ENCODE data around the gene DCLRE1B. TPM values are rescaled to one million over a fixed set of nuclear protein-coding genes. Genes with fewer than 3 reads are reported as not detected.

Gene DCLRE1B
- total RNA-seq, 1 donor from 2014 or later: 1.9 TPM

DNA sequence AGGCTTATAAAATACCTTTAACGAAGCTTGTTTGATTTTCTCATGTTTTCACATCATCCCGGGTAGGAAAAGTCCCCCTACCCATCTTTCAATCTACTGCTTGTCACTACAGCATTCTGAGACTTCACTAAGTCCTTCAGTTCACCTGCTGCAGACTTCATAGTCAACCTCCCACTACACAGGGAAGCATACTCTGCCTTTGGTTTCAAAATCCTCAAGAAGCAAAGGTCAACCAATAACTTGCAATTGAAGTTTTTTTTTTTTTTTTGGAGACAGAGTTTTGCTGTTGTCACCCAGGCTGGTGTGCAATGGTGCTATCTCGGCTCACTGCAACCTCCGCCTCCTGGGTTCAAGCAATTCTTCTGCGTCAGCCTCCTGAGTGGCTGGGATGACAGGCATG, 28.9 kb upstream of the DCLRE1B start:
- no peak for DNase-seq (ENCODE audit: low spot score in 2 of 2)
- Histone ChIP-seq H3K27ac (no peak overlapping the region), H3K36me3 (no peaks in the 10 kb centered on the region), H3K4me3 (no peak overlapping the region), H3K9me3 (no peaks in the 10 kb centered on the region), H3K27me3 (no peaks in the 10 kb centered on the region), H3K4me1 (no peaks in the 10 kb centered on the region)
- intact Hi-C loops (cut with DNase I): no loop called here
- TF ChIP-seq, protein P1, sequence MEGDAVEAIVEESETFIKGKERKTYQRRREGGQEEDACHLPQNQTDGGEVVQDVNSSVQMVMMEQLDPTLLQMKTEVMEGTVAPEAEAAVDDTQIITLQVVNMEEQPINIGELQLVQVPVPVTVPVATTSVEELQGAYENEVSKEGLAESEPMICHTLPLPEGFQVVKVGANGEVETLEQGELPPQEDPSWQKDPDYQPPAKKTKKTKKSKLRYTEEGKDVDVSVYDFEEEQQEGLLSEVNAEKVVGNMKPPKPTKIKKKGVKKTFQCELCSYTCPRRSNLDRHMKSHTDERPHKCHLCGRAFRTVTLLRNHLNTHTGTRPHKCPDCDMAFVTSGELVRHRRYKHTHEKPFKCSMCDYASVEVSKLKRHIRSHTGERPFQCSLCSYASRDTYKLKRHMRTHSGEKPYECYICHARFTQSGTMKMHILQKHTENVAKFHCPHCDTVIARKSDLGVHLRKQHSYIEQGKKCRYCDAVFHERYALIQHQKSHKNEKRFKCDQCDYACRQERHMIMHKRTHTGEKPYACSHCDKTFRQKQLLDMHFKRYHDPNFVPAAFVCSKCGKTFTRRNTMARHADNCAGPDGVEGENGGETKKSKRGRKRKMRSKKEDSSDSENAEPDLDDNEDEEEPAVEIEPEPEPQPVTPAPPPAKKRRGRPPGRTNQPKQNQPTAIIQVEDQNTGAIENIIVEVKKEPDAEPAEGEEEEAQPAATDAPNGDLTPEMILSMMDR (IDR thresholded peaks at IDR 0.05): no peak

DNA sequence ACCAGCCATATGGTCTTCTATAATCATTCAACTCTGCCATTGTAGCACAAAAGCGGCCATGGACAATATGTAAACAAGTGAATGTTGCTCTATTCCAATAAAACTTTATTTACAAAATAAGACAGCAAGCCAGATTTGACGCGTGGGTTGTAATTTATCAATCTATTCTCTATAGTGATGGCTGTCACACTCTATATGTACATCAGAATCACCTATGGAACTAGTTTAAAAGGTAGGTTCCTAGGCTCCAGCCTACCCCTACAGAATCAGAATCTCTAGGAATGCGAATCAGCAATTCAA, 25.4 kb upstream of the DCLRE1B start:
- H3K36me3 ChIP-seq: no peaks in the 10 kb centered on the region
- no peak for DNase-seq (ENCODE audit: low spot score in 2 of 2)
- no peaks in the 10 kb centered on the region for H3K4me1 ChIP-seq
- intact Hi-C loops (cut with DNase I): no loop called here
- H3K4me3 ChIP-seq: no peak overlapping the region
- TF ChIP-seq, protein P1 (IDR thresholded peaks at IDR 0.05): no peak
- H3K27me3 ChIP-seq: no peaks in the 10 kb centered on the region
- H3K9me3 ChIP-seq: no peaks in the 10 kb centered on the region
- H3K27ac ChIP-seq: no peak overlapping the region

DNA sequence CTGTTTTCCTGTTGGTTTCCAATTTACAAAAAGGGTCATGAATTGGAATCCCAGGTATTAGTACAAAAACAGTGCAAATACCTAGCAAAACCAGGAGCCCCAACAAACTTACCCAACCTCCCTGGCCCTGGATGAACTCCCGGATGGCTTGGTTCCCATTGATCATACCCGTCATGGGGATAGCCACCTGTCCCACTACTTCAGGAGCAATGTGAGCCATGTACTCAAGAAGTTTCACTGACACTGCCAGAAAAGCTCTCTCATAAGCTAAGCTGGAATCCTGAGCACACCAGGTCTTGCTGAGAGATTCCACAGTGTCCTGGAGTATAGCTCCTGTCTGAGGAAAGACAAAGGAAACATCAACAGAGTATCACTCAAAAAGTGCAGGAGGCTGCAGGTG, 23.5 kb upstream of the DCLRE1B start:
- intact Hi-C loops (cut with DNase I): no loop called here
- TF ChIP-seq, protein P1 (IDR thresholded peaks at IDR 0.05): no peak
- no peak overlapping the region for H3K27ac ChIP-seq

DNA sequence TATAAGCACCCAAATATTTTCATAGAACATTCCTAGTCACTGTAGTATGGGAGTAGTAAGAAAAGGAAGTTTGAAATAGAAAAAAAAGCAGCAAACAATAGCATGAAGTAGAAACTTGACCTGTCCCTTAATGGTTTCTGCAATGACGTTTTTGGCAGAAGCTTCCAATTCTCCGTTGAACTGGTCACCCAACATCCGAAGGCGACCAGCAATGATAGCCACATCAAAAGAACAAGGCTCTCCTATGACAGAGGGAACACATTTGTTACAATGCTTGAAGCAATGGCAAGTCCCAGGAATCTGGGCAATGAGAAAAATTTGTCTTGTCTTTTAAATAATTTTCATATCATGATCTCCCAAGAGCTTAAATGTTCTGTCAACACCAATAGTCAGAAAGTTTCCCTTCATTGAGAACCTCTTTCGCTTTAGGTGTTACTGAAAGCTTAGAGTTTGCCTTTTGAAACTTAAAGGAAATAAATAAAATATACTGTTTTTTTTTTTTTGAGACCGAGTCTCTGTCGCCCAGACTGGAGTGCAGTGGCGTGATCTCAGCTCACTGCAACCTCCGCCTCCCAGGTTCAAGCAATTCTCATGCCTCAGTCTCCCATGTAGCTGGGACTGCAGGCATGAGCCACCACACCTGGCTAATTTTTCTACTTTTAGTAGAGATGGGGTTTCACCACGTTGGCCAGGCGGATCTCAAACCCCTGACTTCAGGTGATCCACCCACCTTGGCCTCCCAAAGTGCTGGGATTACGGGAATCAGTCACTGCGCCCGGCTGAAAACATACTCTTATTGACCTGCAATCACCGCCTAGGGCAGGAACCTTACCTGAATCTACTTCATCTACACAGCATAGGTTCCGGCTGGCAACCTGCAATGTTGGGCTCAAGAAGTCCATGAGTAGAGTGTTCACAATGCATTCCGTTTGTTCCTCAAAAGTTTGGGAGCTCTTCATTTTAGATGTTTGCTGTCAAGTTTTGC, 18.4 kb upstream of the DCLRE1B start:
- Histone ChIP-seq H3K27me3 (no peaks in the 10 kb centered on the region), H3K36me3 (no peaks in the 10 kb centered on the region), H3K4me1 (no peaks in the 10 kb centered on the region), H3K9me3 (no peaks in the 10 kb centered on the region), H3K27ac (no peak overlapping the region), H3K4me3 (no peak overlapping the region)
- TF ChIP-seq, protein P1 (IDR thresholded peaks at IDR 0.05): no peak
- no peak for DNase-seq (ENCODE audit: low spot score in 2 of 2)
- intact Hi-C loops (cut with DNase I): no loop called here

More for the DNA sequence above, 23.5 kb upstream of the DCLRE1B start:
- no peak for DNase-seq (ENCODE audit: low spot score in 2 of 2)
- no peaks in the 10 kb centered on the region for H3K27me3 ChIP-seq
- no peaks in the 10 kb centered on the region for H3K9me3 ChIP-seq
- no peaks in the 10 kb centered on the region for H3K36me3 ChIP-seq
- no peak overlapping the region for H3K4me3 ChIP-seq
- no peaks in the 10 kb centered on the region for H3K4me1 ChIP-seq

DNA sequence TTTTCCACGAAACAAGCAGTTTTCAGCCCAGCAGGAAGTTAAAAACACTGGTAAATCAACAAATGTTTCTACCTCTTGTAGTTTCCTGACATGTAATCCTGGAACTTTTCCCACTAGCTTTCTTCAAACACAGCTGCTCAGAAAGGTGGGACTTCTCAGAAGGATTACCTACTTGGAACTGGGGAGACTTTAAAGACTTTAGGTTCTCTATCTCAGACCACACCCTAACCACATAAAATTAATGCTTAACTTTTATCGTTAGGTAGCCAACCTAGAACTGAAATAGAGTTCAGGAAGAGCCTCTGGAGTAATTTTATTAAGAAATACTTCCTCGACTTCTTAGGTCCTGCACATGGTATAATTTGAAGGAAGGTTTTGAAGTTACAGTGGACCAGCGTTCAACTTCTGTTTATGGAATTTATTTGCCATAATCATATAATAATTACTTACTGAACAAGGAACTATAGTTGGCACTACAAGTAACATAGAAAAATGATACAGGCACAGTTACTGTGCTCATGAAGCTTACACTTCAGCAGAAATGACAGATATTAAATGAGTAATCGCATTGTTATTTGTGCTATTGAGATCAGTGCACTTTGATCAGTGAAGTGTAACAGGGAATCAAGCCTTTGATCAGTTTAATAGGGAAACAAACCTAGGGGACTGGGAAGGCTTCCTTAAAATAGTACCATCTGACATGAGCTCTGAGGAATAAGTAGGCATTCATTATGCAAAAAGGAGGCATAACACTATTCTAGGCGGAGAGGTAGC, 17.5 kb upstream of the DCLRE1B start, which contains the start of gene BCL2L15:
TSS of gene BCL2L15 (minus strand) at position 180 of the 774 bp plus-strand sequence. CDS start 206 bp downstream, outside the sequence.
- H3K27ac ChIP-seq: no peak within 1 kb of the TSS
- no peaks in the 10 kb centered on the region for H3K36me3 ChIP-seq
- H3K27me3 ChIP-seq: no peaks in the 10 kb centered on the region
- no peaks in the 10 kb centered on the region for H3K4me1 ChIP-seq
- TF ChIP-seq, protein P1 (IDR thresholded peaks at IDR 0.05): no peak
- intact Hi-C loops (cut with DNase I): no loop called here
- no peak for DNase-seq (ENCODE audit: low spot score in 2 of 2)
- no peak within 1 kb of the TSS for H3K4me3 ChIP-seq
- H3K9me3 ChIP-seq: no peaks in the 10 kb centered on the region

Measured in ascending aorta (tissue), 2 donors.